Esophagus muscularis mucosa (tissue), 3 donors: ENCODE results near the gene NGEF.

ENCODE experiments used
- POLR2A ChIP-seq: fragments of 450-650 bp; IDR thresholded peaks from one replicate; pipeline ENCODE4 v1.6.1; 2017; ENCODE audit warnings: antibody characterized with exemption, moderate library complexity, mild to moderate bottlenecking, low read depth
- POLR2AphosphoS5 ChIP-seq, 2 donors: sonication (generic); formaldehyde crosslinking; IDR thresholded peaks; one replicate each; pipeline ENCODE4 v1.6.1; 2017; ENCODE audit warnings: antibody characterized with exemption in 2 of 2
- TF ChIP-seq, protein P1 (sequence below), 3 experiments: fragments of 200-600 bp in 2 of 3; fragments of 450-650 bp in 1 of 3; sonication (generic) in 2 of 3; IDR thresholded peaks; one replicate each; pipeline ENCODE4 v1.5.1; 2017 to 2019; ENCODE audit warnings: antibody characterized with exemption in 3 of 3, mild to moderate bottlenecking in 2 of 3, moderate library complexity in 1 of 3

- TF ChIP-seq, protein P1, sequence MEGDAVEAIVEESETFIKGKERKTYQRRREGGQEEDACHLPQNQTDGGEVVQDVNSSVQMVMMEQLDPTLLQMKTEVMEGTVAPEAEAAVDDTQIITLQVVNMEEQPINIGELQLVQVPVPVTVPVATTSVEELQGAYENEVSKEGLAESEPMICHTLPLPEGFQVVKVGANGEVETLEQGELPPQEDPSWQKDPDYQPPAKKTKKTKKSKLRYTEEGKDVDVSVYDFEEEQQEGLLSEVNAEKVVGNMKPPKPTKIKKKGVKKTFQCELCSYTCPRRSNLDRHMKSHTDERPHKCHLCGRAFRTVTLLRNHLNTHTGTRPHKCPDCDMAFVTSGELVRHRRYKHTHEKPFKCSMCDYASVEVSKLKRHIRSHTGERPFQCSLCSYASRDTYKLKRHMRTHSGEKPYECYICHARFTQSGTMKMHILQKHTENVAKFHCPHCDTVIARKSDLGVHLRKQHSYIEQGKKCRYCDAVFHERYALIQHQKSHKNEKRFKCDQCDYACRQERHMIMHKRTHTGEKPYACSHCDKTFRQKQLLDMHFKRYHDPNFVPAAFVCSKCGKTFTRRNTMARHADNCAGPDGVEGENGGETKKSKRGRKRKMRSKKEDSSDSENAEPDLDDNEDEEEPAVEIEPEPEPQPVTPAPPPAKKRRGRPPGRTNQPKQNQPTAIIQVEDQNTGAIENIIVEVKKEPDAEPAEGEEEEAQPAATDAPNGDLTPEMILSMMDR (IDR thresholded peaks at IDR 0.05): no peak
- TF ChIP-seq POLR2A (no peak), POLR2AphosphoS5 (IDR thresholded peaks at IDR 0.05) (no peak)
Observed at GRCh38 chr2:232870766-232871371, 142.2 kb downstream of the NGEF start.
